Esophagus muscularis mucosa (tissue), 4 donors: Measurements from ENCODE around the gene RRP9. TPM values are rescaled to one million over a fixed set of nuclear protein-coding genes. Genes with fewer than 3 reads are reported as not detected.

Source experiments
- DNase-seq: peaks from one replicate; pipeline ENCODE4 v3.0.0-alpha.2; 2017; ENCODE audit errors: extremely low spot score
- H3K27ac ChIP-seq, 4 donors: fragments of 200-600 bp; sonication (generic); replicated peaks in 1 of 4; 1 replicate in 3 of 4; 2 replicates in 1 of 4; pipeline ENCODE4 v1.5.1; 2016 to 2019; ENCODE audit warnings: mild to moderate bottlenecking in 1 of 4
- H3K27me3 ChIP-seq, 4 donors: fragments of 200-600 bp; sonication (generic); one replicate each; pipeline versions ENCODE4 v1.5.1 to v1.6.0; 2016 to 2019
- H3K36me3 ChIP-seq, 4 donors: fragments of 200-600 bp; sonication (generic); one replicate each; pipeline ENCODE4 v1.5.1; 2016 to 2019
- H3K4me1 ChIP-seq, 4 donors: fragments of 200-600 bp; sonication (generic); one replicate each; pipeline ENCODE4 v1.5.1; 2016 to 2019
- H3K4me3 ChIP-seq, 4 donors: fragments of 200-600 bp; sonication (generic); 1 replicate in 2 of 4; 2 replicates in 2 of 4; pipeline ENCODE4 v1.5.1; 2016 to 2019; ENCODE audit warnings: mild to moderate bottlenecking in 4 of 4, moderate library complexity in 1 of 4
- H3K9me3 ChIP-seq, 4 donors: fragments of 200-600 bp; sonication (generic); 1 replicate in 3 of 4; 2 replicates in 1 of 4; pipeline ENCODE4 v1.5.1; 2016 to 2019
- EP300 ChIP-seq: sonication (generic); formaldehyde crosslinking; IDR thresholded peaks from one replicate; pipeline ENCODE4 v1.6.1; 2017; ENCODE audit warnings: antibody characterized with exemption
- POLR2A ChIP-seq: fragments of 450-650 bp; IDR thresholded peaks from one replicate; pipeline ENCODE4 v1.6.1; 2017; ENCODE audit warnings: antibody characterized with exemption, moderate library complexity, mild to moderate bottlenecking, low read depth
- POLR2AphosphoS5 ChIP-seq, 2 donors: sonication (generic); formaldehyde crosslinking; IDR thresholded peaks; one replicate each; pipeline ENCODE4 v1.6.1; 2017; ENCODE audit warnings: antibody characterized with exemption in 2 of 2
- WGBS: methylation state at CpG from one replicate; pipeline ENCODE4 v1.1.5; 2018; 5-methylcytosine and 5-hydroxymethylcytosine counted together
- intact Hi-C: fragments of 100-400 bp; cut with DNase I; formaldehyde crosslinking; loops from one replicate; pipeline ENCODE4 v1.15.1; 2023
- total RNA-seq, 4 donors: library from RNA; depleted of rRNA; stranded (reverse); fragments of >200 nt; gene quantifications; one replicate each; pipeline versions ENCODE4 v1.1.0 to v1.2.1, GENCODE V29; 2016
- TF ChIP-seq, protein P1 (sequence below), 3 experiments: fragments of 200-600 bp in 2 of 3; fragments of 450-650 bp in 1 of 3; sonication (generic) in 2 of 3; IDR thresholded peaks; one replicate each; pipeline ENCODE4 v1.5.1; 2017 to 2019; ENCODE audit warnings: antibody characterized with exemption in 3 of 3, mild to moderate bottlenecking in 2 of 3, moderate library complexity in 1 of 3

RRP9 gene
- total RNA-seq, 4 donors from 2014 or later = 9.6 to 20.7 (median 15.5) TPM

DNA sequence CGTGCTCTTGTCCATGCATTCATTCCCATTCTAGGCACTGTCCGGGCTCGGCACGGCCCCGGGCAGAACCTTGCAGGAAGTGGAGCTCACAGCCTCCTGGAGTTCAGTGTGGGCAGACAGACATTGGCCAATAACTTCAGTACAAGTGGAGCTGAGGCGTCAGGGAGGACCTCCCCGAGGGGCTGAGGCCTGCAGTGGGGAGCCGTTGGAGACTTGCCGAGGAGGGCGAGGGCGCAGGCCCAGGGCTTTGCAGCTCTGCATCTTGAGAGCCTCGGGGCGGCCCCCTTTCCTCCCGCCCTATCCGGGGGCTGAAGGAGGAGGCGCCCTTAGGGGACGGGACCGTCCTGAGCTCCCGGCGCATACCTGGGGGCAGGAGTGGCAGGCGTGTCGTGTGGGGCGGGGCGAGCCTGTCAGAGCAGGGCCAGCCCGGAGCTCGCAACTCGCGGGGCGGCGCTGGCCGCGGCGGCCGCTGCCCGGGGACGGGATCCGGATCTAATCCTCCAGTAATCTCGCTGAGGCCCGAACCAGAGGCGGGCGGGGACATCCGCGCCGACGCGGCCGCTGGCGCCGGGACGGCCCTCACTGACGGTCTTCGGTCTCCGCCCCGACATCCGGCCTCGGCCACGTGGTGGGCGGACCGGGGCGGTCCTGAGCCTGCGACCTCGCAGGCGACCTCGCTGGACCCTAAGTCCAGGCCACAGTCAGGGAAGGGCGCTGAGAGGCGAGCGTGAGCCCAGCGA, 41.3 kb upstream of the RRP9 start, which contains the start of gene ACY1:
TSS of gene ACY1 (plus strand) at position 698 of the 740 bp plus-strand sequence. CDS start 530 bp downstream, outside the sequence.
- no peaks in the 10 kb centered on the region for H3K27me3 ChIP-seq
- peak; percentile 95 for DNase-seq
- H3K36me3 ChIP-seq = peaks cover 0 to 17% (median 6%) of the 10 kb centered on the region in 4 donors
- TF ChIP-seq, protein P1, sequence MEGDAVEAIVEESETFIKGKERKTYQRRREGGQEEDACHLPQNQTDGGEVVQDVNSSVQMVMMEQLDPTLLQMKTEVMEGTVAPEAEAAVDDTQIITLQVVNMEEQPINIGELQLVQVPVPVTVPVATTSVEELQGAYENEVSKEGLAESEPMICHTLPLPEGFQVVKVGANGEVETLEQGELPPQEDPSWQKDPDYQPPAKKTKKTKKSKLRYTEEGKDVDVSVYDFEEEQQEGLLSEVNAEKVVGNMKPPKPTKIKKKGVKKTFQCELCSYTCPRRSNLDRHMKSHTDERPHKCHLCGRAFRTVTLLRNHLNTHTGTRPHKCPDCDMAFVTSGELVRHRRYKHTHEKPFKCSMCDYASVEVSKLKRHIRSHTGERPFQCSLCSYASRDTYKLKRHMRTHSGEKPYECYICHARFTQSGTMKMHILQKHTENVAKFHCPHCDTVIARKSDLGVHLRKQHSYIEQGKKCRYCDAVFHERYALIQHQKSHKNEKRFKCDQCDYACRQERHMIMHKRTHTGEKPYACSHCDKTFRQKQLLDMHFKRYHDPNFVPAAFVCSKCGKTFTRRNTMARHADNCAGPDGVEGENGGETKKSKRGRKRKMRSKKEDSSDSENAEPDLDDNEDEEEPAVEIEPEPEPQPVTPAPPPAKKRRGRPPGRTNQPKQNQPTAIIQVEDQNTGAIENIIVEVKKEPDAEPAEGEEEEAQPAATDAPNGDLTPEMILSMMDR (IDR thresholded peaks at IDR 0.05) = no peak
- TF ChIP-seq POLR2A (no peak), POLR2AphosphoS5 (IDR thresholded peaks at IDR 0.05) (peak; percentile 85 to 89), EP300 (no peak)
- under 1% methylated on average over 34 of the region's 68 CpGs for WGBS
- H3K4me3 ChIP-seq = peak within 1 kb of the TSS; percentile 66 to 69 (median 68)
- H3K4me1 ChIP-seq = peaks cover 22 to 43% (median 30%) of the 10 kb centered on the region in 4 donors
- peak within 1 kb of the TSS; percentile 92 to 97 (median 96) for H3K27ac ChIP-seq
- intact Hi-C loops = no loop called here
- H3K9me3 ChIP-seq = no peaks in the 10 kb centered on the region

DNA sequence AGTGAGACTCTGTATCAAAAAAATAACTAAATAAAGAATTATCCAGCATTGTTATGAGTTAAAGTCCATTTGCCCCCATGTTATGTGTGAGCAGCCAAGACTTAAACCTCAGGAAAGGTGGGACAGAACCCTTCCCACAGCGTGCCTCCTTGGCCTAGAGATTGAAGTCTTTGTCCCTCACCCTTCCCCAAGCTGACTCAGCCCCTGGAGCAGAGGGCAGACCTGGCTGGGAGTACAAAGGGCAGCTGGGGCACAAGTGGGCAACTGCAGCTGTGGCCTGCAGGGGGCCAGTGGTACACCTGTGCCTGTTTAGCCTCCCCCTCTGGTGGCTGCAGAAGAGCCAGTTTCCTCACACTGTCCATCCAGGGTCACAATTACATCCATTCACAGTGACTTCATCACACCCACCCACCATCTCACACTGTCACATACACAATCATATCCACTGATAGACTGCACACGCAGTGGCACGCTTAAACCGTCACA, 40.7 kb upstream of the RRP9 start:
- Histone ChIP-seq H3K36me3 (peaks cover 0 to 13% (median 6%) of the 10 kb centered on the region in 4 donors), H3K27ac (peak overlapping the region; percentile 92 to 97 (median 96)), H3K27me3 (no peaks in the 10 kb centered on the region), H3K4me1 (peaks cover 22 to 43% (median 30%) of the 10 kb centered on the region in 4 donors), H3K4me3 (peak overlapping the region; percentile 66 to 69 (median 68)), H3K9me3 (no peaks in the 10 kb centered on the region)
- no peak for DNase-seq
- intact Hi-C loops = no loop called here
- 4% methylated on average over 4 of the region's 4 CpGs for WGBS
- TF ChIP-seq, protein P1 (IDR thresholded peaks at IDR 0.05) = peak; percentile 21 to 50 (median 28)
- TF ChIP-seq POLR2AphosphoS5 (IDR thresholded peaks at IDR 0.05) (no peak), POLR2A (no peak)

DNA sequence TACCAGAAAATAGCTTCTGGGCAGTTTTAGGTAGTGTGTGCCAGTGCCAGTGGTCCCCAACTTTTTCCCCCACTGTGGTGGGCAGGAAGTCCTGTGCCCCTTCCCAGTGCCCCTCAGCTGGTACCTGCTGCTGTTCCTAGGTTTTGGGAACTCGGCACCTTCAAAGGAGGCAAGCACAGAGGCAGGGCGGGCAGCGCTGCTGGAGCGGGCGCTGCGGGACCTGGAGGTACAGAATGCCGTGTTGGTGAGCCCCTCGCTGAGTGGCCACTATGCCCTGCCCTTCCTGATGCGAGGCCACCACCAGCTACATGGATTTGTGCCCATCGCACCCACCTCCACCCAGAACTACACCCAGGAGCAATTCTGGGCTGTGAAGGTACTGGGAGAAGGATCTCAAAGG, 38.5 kb upstream of the RRP9 start:
- WGBS = 99% methylated on average over 7 of the region's 10 CpGs
- no peak overlapping the region for H3K27ac ChIP-seq
- no peak overlapping the region for H3K4me3 ChIP-seq
- peaks cover 0 to 13% (median 5%) of the 10 kb centered on the region in 4 donors for H3K36me3 ChIP-seq
- TF ChIP-seq, protein P1 (IDR thresholded peaks at IDR 0.05) = no peak
- H3K4me1 ChIP-seq = peaks cover 32 to 57% (median 42%) of the 10 kb centered on the region in 4 donors
- intact Hi-C loops = no loop called here
- no peak for DNase-seq
- no peaks in the 10 kb centered on the region for H3K27me3 ChIP-seq
- H3K9me3 ChIP-seq = no peaks in the 10 kb centered on the region

DNA sequence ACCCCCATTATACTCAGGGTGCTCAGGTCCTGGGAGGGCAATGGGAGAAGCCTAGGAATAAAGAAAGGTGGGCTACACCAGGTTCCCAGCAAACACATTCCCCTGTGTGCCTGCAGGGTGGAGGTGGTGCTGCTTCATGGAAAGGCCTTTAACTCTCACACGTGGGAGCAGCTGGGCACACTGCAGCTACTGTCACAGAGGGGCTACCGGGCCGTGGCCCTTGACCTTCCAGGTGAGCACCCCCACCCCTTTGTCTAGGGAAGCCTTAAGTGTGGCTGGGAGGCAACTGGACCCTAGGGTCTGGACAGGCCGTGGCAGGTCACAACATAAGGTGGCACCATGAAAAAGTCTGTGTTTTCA, 36.4 kb upstream of the RRP9 start:
- TF ChIP-seq POLR2A (no peak), EP300 (no peak), POLR2AphosphoS5 (IDR thresholded peaks at IDR 0.05) (no peak)
- TF ChIP-seq, protein P1 (IDR thresholded peaks at IDR 0.05) = no peak
- WGBS = 78% methylated on average over 4 of the region's 4 CpGs

More for the DNA sequence above, 36.4 kb upstream of the RRP9 start:
- Histone ChIP-seq H3K27me3 (no peaks in the 10 kb centered on the region), H3K27ac (no peak overlapping the region), H3K9me3 (no peaks in the 10 kb centered on the region), H3K36me3 (peaks cover 0 to 13% (median 5%) of the 10 kb centered on the region in 4 donors), H3K4me3 (no peak overlapping the region), H3K4me1 (peaks cover 31 to 58% (median 44%) of the 10 kb centered on the region in 4 donors)
- DNase-seq = no peak
- intact Hi-C loops = no loop called here
